Esophagus mucosa (tissue), 1 donor: Measurements from ENCODE around the gene ELL2. TPM values are rescaled to one million over a fixed set of nuclear protein-coding genes. Genes with fewer than 3 reads are reported as not detected.

ENCODE experiments used
- ATAC-seq: fragments of 200-7000 bp; cut with Tn5 transposase; one replicate; pipeline ENCODE4 v1.9.1; 2020
- total RNA-seq: library from RNA; stranded (reverse); gene quantifications from one replicate; pipeline ENCODE4 v1.2.4, GENCODE V29; 2023
- donor health status: DM: yes; HTN: yes; CAD: no.

ELL2 gene
- total RNA-seq, 1 donor from 2014 or later = 181 TPM

DNA sequence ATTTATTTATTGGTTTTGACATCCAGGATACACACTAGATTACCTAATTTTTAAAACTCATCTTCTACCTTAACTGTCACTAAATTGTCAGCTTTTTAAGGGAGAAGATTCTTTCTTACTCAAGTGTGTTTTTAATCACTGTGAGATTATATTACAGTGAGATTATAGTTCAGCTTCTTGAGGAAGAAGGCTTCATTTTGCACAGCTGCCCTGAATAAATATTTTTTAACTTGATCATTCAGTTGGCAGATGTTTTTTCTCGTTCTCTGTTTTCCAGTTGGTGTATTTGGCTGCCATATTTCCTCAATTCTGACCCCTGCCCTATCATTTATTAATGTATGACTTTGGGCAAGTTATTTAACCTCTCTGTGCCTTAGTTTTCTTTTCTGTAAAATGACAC is 15.0 kb upstream of the ELL2 start:
- no peak for ATAC-seq

DNA sequence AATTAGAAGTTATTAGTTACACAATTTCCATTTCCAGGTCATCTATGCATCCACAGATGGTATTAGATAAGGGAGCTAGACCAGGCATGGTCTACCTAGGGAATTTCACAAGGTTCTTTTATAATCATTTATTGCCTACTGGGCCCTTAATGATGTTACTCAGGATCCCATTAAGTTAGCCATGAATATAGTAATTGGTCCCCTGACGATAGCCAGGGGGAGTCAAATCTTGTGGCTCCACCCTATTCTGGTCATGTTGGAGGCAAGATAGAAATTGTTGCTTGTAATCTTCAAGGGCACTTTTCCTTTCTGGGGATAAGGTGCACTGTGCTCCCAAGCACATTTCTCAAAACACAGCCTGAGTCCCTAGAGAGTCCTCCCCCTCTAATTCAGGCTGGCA is 14.1 kb upstream of the ELL2 start:
- ATAC-seq = no peak

- no peak for ATAC-seq
Observed at GRCh38 chr5:95973793-95974325, 12.2 kb upstream of the ELL2 start.

DNA sequence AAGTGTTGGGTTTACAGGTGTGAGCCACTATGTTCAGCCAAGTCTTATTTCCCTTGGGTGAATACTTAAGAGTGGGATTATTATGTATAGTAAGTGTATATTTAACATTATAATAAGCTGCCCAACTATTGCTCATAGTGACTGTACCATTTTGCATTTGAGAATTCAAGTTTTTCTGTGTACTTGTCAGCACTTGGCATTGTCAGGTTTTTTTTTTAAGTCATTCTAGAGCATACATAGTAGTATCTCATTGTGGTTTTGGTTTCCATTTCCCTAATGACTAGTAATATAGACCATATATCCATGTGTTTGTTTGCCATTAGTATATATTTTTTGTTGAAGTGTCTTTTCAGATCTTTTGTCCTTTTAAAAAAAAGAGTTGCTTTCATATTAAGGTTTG is 10.5 kb upstream of the ELL2 start:
- ATAC-seq = no peak

DNA sequence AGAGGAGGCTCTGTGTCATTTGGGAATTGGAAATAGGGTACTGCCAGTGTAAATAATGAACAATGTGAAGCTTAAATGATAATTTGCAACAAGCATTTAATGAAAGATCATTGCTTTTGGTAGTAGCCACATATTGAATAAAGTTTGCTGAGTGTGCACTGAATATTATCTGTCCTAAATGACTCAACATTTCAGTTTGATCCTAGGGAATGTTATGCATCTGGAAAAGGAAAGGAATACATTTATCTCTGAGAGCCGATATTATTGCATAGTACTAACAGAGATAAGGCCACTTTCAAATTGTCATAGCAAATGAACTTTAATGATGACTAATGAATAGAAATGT is 8.7 kb upstream of the ELL2 start:
- no peak for ATAC-seq

- ATAC-seq = peak; percentile 62
Observed at GRCh38 chr5:95969651-95970358, 8.2 kb upstream of the ELL2 start.

- no peak for ATAC-seq
Observed at GRCh38 chr5:95969055-95969454, 7.4 kb upstream of the ELL2 start.

DNA sequence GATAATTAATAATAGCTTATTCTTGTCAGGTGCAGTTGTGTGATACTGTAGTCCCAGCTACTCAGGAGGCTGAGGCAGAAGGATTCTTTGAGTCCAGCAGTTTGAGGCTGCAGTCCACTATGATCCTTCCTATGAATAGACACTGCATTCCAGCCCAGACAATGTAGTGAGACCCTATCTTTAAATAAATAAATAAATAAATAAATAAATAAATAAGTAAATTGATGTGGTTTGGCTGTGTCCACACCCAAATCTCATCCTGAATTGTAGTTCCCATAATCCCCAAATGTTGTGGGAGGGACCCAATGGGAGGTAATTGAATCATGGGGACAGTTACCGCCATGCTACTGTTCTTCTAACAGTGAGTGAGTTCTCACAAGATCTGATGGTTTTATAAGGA is 5.6 kb upstream of the ELL2 start:
- ATAC-seq = no peak

GRCh38 chr5:95966005-95966404 is 4.4 kb upstream of the ELL2 start:
- ATAC-seq = no peak

DNA sequence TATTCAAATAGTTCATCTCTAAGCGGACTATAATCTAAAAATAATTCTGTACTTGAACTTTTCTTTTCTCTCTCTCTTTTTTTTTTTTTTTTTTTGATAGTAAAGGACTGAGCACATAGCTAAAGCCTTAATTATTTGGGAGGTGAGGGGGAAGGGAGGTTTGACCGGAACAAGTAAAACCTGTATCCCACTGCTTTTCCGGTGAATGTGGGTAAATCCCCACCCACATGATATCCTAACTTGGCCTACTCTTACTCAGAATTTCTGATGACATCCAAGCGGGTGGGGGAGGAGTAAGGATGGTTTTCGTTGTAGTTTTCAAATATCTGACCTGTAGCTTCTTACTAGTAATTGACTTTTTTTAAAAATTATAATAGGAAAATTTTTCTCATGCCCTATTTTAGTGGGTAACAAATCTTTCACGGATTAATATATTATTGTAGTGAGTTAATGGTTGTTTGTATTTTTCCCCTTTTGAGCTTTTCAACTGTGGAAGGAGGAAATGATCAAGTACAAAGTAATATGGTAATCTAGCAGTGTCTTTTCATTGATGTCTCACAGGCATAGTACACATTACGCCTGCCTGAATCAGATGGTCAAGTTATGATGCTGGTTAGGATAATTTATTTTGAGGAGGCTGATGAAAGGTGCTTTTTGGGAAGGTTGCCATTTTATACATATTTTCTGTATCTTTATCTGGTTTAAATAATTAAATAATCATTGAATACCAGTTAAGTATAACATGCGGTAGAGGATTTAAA is 2.2 kb upstream of the ELL2 start:
- ATAC-seq = no peak

DNA sequence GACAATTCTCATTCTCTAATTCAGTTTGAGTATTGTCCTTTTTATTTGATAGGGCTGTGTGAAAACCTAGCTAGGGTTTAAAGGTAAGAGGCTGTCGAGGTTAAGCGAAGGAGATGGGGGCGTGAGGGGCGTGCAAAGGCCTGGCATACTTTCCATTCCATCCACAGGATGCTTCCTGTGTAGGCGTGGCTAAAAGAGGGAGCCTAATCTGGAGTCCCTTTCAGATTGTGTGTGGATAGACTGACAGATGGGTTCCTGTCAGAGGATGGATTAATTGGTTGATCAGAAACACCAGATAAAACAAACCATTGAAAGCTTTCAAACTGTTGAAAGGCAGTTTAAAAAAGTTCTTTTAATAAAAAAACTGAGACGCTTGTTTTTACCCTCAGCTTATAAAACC is 1.1 kb upstream of the ELL2 start:
- no peak for ATAC-seq

- ATAC-seq = no peak
Observed at GRCh38 chr5:95962475-95962773, 773 bp upstream of the ELL2 start.

DNA sequence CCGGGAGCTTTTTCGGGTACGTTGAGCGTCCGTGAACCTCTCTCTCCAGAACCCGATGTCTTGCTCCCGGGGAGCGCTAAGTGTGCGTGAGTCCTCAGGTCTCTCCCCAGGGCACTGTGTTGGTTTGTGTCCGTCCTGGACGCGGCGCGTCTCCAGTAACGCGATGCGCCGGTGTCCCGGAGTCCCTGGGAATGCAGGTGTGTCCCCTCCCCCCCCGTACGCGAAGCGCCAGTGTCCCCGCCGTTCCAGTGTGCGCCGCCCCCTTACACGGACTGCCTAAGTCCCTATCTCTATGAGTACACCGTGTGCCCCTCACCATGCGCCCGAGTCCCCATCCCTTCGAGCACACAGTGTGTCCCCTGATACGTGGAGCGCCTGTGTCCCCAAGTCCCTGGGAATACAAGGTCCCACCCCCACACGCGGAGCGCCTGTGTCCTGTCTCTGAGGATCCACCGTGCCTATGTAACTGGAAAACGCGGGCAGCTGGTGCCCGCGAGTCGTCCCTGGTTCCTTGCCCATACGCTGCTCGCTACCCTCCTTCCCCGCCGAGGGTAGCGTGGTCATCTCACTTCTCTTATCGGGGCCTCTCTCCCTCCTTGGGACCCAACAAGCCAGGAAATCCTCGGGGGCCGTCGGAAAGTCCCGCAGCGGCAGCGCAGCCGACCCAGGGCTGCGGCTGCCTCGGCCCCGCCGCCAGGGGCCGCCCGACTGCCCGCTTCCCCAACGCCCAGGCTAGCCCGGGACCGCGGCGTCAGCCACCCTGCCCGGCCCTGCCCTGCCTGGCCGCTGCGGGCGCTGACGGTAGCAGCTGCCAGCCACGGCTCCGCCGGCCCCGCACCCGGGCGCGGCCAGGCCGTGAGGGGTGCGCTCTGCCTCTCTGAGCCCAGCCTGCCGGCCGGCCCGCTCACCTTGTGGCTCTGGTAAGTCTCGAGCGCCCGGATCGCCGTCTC is 709 bp downstream of the ELL2 start:
- peak; percentile 78 for ATAC-seq

GRCh38 chr5:95959888-95960666 is 1.6 kb downstream of the ELL2 start:
- no peak for ATAC-seq

DNA sequence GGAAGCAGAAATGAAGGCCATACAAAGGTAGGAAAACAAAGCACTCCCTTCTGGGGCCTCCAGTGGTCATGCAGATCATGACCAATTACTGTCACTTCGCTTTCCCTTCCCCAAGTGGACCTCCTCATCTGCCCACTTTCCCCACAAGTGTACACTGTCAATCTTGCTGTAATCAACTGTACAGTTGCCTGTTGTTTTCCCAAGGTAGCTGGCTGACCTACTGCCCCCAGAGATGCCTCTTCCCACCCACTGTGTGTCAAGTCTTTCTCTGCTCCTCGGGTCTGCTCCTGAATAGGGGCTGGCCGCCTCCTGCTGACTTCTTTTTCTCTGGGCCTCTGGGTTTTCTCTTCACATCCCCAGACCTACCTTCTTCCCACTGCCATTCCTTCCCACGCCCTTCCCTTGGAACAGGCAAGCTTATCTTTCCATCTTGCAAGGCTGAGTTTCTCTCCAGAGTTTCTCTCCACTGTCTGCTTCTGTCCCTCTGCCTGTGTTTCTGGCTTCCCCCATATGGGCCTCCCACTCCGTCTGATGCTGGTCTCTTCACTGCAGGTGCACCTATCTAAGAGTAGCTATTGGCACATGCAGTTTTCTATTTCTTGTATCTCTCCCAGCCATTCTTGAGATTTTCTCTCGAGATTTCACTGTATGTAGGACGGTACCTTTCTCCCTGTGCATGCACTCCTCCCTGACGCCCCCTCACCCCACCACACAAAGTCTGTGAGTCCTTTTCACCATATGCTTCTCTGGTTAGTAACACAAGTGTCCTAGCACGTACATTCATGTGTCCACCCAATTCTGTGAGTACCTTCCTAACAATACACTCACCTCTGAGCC is 2.4 kb downstream of the ELL2 start:
- ATAC-seq = no peak

GRCh38 chr5:95958310-95959014 is 3.2 kb downstream of the ELL2 start:
- no peak for ATAC-seq

- no peak for ATAC-seq
Observed at GRCh38 chr5:95957561-95958203, 4.0 kb downstream of the ELL2 start.

GRCh38 chr5:95956900-95957293 is 4.8 kb downstream of the ELL2 start:
- no peak for ATAC-seq

DNA sequence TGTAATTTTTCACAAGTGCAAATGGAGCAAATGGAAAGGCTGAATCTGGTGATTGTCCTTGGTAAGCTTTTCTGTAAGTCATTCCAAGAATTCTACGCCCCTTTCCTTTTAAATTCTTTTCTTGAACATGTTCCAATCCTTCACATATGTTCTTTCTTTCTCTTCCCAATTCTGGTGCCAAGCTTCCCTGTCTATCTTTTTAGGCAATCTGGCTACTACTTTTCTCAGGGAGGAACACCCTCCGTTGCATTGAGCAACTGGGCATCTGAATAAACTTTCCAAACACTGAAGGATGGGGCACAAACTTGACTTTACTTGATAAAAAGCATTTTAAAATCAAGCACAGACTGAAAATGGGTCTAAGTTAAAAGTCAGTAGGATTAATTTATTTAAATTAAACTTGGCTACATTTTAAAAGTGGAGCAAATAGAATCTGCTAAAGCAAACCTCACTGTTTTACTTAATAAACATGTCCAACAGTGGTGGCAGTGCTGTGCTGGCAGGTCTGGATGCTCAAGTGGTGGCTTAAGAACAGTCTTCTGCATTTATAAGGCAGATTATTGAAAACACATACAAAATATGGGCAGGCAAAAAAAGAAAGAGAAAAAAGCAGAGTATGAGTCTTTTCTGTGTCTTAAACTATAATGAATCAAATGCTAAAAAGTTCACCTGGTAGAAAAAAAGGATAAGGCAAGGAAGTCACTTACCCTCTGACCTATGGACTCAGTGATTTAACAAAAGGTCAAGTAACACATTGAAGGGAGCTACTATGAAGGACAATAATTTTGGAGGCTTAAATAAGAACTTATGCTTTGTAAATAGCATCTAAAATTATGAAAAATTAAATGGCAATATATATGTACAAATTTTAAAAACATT is 5.4 kb downstream of the ELL2 start:
- no peak for ATAC-seq
